WI38 (cell line): Measurements from ENCODE around the gene SCN5A.

Experiments
- H3K4me3 ChIP-seq: 2 replicates; pipeline ENCODE4 v1.5.1; 2011; ENCODE audit warnings: low read depth, mild to moderate bottlenecking, control low read depth, low read length
- TF ChIP-seq, protein P1 (sequence below): IDR thresholded peaks from 2 replicates; pipeline ENCODE4 v1.5.1; 2012; ENCODE audit warnings: low read depth, mild to moderate bottlenecking, control low read depth, low read length

The SCN5A gene

DNA sequence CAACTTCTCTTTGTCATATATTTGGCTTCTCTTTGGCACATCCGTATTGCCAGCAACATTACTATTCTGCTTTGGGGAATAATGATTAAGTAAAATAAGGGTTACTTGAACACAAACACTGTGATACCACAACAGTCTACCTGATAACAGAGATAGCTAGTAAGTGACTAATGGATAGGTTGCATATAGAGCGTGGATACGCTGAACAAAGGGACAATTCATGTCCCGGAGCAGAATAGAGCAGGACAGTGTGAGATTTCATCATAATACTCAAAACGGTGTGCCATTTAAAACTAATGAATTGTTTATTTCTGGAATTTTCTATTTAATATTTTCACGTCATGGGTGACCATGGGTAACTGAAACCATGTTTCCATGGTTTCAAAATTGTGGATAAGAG lies 54.1 kb downstream of the SCN5A start:
- H3K4me3 ChIP-seq, result no peak overlapping the region
- TF ChIP-seq, protein P1, sequence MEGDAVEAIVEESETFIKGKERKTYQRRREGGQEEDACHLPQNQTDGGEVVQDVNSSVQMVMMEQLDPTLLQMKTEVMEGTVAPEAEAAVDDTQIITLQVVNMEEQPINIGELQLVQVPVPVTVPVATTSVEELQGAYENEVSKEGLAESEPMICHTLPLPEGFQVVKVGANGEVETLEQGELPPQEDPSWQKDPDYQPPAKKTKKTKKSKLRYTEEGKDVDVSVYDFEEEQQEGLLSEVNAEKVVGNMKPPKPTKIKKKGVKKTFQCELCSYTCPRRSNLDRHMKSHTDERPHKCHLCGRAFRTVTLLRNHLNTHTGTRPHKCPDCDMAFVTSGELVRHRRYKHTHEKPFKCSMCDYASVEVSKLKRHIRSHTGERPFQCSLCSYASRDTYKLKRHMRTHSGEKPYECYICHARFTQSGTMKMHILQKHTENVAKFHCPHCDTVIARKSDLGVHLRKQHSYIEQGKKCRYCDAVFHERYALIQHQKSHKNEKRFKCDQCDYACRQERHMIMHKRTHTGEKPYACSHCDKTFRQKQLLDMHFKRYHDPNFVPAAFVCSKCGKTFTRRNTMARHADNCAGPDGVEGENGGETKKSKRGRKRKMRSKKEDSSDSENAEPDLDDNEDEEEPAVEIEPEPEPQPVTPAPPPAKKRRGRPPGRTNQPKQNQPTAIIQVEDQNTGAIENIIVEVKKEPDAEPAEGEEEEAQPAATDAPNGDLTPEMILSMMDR, result no peak

DNA sequence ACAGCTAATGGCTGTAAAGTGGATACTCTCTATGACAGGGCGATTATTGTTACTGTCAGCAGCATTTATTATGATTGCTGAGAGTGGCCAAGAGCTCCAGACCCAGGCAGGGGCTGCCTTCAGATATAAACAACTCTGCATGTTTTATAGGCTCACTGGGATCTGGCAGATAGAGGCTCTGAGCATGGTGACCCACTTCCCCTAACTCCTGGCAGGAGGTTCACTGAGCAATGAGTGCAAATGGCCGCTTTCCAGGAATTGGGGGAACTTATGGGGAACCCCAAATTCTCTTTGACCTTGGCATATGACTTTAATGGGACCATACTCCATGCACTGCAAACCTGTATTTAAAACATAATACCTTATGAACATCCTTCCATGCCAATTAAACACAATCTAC lies 59.0 kb downstream of the SCN5A start:
- TF ChIP-seq, protein P1, result no peak
- no peak overlapping the region for H3K4me3 ChIP-seq

DNA sequence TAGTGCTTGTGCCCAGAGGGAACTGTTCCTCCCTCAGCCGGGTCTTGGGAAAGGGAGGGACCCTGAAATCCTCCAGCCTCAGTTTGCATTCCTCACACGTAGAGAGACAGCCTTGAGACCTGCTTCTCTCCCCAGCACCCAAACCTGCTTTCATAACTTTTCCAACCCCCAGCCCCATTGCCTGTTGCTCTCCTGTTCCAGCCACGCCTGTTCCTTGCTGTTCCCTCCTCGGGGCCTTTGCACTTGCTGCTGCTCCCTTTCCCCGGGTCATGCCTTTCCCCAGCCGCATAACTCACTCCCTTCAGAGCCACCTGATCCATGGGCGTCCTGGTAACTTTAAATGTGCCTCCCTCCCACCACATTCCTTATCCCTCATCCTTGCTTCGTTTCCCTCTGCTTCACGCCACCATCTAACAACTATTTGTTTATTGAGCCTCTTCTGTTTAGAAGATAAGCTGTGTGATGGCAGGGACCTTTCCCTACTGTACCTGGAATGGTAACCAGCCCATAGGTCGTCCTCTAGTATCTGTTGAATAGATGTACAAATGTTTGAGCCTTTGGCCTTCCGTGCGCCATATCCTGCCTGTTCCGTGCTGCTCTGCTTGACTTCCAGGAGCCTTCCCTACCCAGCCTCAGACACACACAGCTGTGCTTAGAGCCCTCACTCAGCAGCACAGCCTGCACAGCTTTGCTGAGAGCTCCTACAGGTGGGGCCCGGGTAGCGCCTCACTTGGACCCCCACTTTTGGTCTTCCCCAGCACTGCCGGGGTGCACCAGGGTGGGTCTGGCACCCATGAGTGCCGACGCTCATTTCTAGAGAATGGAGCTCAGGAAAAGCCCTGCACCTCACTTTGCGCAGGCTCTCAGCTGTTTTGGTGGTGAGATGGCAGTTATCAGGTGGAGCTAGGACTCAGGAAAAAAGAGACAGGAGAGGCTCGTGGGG lies 60.2 kb downstream of the SCN5A start:
- no peak overlapping the region for H3K4me3 ChIP-seq
- TF ChIP-seq, protein P1, result no peak

DNA sequence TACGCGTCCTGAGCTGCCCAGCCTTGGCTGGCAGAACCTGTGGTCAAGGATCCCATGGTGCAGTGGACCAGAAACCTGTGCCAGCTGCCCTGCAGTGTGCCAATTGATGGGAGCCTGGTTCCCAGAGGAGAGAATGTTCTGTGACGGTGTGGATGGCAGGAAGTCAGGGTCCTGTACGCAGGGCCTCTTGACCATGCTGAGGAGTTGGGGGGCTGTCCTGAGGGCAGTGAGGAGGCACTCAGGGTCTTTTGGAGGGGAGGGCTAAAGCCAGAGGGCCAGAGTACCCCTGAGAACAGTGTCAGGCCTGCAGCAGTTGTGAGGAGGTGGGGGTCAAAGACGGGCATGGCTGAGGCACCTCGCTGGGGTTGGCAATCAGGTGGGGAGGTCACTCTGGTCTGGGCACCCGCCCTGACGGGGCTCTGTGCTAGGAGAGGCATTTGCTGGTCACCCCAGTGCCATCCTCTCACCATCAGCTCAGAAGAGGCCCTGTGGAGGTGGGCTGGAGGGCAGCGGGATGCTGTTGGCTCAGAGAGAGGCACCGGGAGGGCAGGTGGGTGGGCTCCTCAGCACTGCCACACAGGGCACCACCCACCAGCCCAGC lies 61.0 kb downstream of the SCN5A start:
- TF ChIP-seq, protein P1, result no peak
- no peak overlapping the region for H3K4me3 ChIP-seq

DNA sequence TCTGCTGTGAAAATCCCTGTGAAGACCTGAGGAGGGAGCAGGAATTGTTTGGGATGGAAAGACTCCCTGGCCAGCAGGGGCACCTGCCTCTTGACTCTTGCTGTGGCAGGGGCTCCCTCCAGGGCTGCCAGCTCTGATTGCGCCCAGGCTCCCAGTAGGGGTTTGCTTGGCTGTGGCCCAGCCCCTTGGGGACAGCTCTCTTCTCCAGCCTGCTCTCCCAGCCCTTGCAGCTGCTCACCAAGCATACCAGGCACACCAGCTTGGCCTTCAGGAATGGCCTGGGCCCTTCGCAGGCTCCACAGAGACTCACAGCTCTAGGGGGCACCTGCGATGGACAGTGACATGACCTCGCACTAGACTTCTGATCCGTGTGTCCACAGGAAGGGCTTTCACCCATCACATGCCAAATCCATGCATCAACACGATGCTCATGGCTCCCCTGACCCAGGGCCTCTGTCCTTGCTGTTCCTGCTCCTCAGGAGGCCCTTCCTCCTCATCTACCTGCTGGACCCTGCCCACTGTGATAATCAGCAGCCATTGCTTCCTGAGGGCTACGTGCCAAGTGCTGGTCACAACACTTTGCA lies 61.8 kb downstream of the SCN5A start:
- TF ChIP-seq, protein P1, result no peak
- no peak overlapping the region for H3K4me3 ChIP-seq

DNA sequence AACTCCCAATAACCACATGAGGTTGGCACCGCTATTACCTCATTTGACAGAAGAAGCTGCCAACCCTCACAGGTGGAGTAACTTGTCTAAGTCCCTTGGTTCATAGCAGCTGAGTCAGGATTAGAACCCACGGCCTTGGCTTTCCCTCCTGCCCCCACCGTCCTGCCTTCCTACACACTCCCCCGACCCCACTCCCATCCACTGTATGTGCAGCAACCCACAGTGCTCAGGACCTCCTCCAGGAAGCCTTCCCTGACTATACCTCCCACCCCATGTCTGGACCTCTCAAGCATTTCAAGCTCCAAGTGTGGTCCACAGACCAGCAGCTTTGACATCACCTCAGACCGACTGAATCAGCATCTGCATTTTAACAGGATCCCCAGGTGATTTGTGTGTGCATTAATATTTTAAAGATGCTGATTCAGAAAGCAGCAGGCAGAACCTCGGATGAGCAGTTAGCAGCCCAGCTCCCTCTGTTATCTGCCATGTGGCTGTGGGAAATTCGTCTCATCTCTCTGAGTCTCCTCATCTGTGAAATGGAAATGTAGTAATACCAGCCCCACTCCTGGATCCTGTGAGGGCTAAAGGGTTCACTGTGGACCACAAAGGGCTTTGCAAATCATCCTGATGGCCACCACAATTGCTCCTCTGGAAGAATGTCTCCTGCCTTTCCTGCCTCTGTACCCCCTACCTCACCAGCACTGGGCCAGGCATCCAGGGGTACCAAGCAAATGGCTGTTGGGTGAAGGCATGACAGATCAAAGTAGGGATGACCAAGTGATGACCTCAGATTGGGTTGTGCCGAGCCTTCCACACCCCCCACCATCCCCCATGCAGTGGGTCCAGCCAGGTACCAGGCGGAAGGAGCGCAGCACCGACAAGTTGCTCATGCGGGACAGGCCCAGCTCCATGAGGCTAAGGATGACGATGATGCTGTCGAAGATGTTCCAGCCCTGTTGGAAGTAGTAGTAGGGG lies 62.7 kb downstream of the SCN5A start:
- TF ChIP-seq, protein P1, result no peak
- H3K4me3 ChIP-seq, result no peak overlapping the region
